Immature natural killer cell (primary cell): ENCODE measurements around the gene SLC38A8. TPM values are rescaled to one million over a fixed set of nuclear protein-coding genes. Genes with fewer than 3 reads are reported as not detected.

Experiments used
- polyA plus RNA-seq, 3 donors: library from polyadenylated mRNA; unstranded; fragments of 300-500 nt; fragmentation: Illumina TruSeq; gene quantifications; one replicate each; pipeline ENCODE4 v1.2.3, GENCODE V29; 2021

Gene SLC38A8
- polyA plus RNA-seq, 3 donors from 2014 or later: not detected

Other genes starting within 250 kb of the SLC38A8 start
- 10 to 100 TPM; 32.2 to 43.2 (median 35.6) TPM for gene HSBP1, start 234.8 kb downstream of the SLC38A8 start, polyA plus RNA-seq
- gene MLYCD, start 143.7 kb downstream of the SLC38A8 start, polyA plus RNA-seq: 1 to 10 TPM in 2 of 3 donors, under 1 TPM in 1; 0.64 to 4.5 (median 1.1) TPM
- gene OSGIN1, start 89.6 kb downstream of the SLC38A8 start, polyA plus RNA-seq: under 1 TPM in 2 of 3 donors, not detected in 1; 0.11 to 0.59 TPM
- not detected for gene NECAB2, start 74.6 kb downstream of the SLC38A8 start, polyA plus RNA-seq
- 10 to 100 TPM; 34.9 to 49.6 (median 48.0) TPM for gene MBTPS1, start 74.1 kb upstream of the SLC38A8 start, polyA plus RNA-seq
- gene HSDL1, start 102.4 kb upstream of the SLC38A8 start, polyA plus RNA-seq: 10 to 100 TPM in 2 of 3 donors, 1 to 10 TPM in 1; 6.9 to 13.8 (median 12.2) TPM
- gene DNAAF1, start 102.5 kb upstream of the SLC38A8 start, polyA plus RNA-seq: 1 to 10 TPM in 1 of 3 donors, not detected in 2; 2.6 TPM
- gene TAF1C, start 144.3 kb upstream of the SLC38A8 start, polyA plus RNA-seq: 1 to 10 TPM; 3.3 to 8.6 (median 8.2) TPM
- under 1 TPM in 1 of 3 donors, not detected in 2; 0.46 TPM for gene ADAD2, start 148.4 kb upstream of the SLC38A8 start, polyA plus RNA-seq
- not detected for gene KCNG4, start 197.2 kb upstream of the SLC38A8 start, polyA plus RNA-seq